ENCODE results near the gene ZNF787.

DNA sequence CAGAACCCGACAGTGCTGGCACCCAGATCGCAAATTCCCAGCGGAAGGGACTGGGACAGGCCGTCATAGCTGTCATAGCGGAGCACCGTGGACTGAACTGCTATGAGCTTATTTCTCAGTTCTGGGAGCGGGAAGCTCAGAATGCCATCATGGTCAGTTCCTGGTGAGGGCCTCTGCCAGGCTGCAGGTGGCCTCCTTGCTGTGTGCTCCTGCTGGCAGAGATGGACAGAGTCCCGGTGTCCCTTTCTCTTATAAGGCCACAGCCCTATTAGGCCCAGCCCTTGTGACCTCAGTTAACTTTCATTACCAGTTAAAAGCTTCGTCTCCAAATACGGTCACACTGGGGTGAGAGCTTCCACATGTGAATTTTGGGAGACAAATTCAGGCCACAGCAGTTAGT, 24.6 kb upstream of the ZNF787 start:
- TF ChIP-seq, protein P1, sequence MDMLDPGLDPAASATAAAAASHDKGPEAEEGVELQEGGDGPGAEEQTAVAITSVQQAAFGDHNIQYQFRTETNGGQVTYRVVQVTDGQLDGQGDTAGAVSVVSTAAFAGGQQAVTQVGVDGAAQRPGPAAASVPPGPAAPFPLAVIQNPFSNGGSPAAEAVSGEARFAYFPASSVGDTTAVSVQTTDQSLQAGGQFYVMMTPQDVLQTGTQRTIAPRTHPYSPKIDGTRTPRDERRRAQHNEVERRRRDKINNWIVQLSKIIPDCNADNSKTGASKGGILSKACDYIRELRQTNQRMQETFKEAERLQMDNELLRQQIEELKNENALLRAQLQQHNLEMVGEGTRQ (IDR thresholded peaks at IDR 0.05; ENCODE audit: borderline replicate concordance, low read depth, low read length): no peak
- no peak for TF ChIP-seq CHD2 (IDR thresholded peaks at IDR 0.05; ENCODE audit: borderline replicate concordance, low read depth, low read length)
- no peak for TF ChIP-seq SRF (IDR thresholded peaks at IDR 0.05; ENCODE audit: low read depth in 2 of 2, low read length in 2 of 2)
- no peak for TF ChIP-seq MYC (IDR thresholded peaks at IDR 0.05; ENCODE audit: insufficient read depth, insufficient read length, insufficient replicate concordance, low read length, severe bottlenecking)
- no peak for TF ChIP-seq IKZF1 (conservative IDR thresholded peaks at IDR 0.05)
- TF ChIP-seq SIN3A (IDR thresholded peaks at IDR 0.05; ENCODE audit: low read depth, low read length): no peak

Data from GM12878 (cell line).